CD4-positive, alpha-beta T cell treated with Interleukin-6 for 4 hours (primary cell): ENCODE data around the gene SENP1.
A peak's percentile ranks its signal among the peaks of the same experiment; 100 is the strongest.

Source experiments
- DNase-seq: peaks from one replicate; pipeline ENCODE4 v3.0.0-alpha.2; 2020; ENCODE audit warnings: mixed read lengths

SENP1 gene

DNA sequence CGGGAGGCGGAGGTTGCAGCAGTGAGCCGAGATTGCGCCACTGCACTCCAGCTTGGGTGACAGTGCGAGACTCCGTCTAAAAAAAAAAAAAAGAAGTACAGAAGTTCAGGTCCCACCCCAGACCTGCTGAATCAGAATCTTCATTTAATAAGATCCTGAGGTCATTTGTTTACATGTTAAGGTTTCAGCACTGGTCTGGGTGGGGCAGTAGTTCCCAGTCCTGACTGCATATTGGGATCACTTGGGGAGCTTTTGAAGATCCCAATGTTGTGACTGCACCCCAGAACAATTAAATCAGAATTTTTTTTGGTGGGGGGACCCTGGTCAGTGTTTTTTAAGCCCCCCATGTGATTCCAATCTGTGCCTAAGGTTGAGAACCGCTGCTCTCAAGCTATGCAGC lies 89.9 kb downstream of the SENP1 start:
- DNase-seq: no peak

DNA sequence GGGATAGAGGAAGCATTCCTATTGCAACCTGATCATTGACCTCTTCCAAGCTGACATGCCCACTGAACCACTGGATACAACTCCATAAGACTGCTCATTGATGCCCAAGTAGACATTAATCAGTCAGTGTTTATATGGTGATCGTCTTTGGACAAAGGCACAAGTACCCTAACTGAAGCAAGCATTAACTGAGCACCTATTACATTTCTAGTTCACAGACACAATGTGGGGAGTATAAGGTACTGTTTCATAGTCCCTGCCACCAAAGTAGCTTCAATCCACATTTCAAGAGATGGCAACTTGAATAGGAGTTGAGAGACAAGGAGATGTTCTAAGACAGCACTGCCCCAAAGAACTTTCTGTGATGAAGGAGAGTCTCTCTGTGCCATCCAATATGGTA lies 90.8 kb downstream of the SENP1 start:
- DNase-seq: no peak

DNA sequence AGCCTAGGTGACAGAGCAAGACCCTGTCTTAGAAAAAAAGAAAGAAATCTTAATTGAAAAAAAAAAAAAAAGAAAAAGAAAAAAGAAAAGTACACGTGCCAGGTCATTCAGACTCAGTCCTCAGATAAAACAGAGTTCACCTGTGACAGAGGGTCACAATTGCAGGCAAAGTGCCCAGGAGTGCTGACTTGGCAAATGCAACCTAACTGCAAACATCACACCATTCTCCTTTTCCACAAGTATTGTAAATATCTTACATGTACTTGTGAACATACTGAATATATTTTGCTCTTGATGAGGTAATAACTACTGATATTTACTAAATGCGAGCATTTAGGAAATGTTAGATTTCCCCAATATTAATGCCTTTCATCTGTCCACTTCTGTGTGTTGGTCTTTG lies 92.6 kb downstream of the SENP1 start:
- no peak for DNase-seq

DNA sequence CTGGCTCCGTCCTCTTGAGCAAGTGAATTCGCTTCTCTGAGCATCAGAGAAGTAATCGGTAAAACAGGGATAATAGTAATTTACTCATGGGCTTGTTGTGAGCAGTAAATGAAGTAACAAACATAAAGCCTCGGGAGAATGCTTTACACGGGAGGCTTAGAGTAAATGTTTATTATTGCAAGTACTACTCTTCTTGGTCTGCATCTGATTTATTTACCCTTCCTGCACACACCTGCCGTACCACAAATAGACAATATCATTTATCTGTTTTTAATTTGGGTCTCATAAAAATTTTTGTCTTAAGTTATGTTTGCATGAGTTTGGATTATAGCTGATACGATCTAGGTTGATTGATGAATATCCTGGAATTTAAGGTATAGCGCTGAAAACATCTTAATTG lies 93.8 kb downstream of the SENP1 start:
- no peak for DNase-seq

DNA sequence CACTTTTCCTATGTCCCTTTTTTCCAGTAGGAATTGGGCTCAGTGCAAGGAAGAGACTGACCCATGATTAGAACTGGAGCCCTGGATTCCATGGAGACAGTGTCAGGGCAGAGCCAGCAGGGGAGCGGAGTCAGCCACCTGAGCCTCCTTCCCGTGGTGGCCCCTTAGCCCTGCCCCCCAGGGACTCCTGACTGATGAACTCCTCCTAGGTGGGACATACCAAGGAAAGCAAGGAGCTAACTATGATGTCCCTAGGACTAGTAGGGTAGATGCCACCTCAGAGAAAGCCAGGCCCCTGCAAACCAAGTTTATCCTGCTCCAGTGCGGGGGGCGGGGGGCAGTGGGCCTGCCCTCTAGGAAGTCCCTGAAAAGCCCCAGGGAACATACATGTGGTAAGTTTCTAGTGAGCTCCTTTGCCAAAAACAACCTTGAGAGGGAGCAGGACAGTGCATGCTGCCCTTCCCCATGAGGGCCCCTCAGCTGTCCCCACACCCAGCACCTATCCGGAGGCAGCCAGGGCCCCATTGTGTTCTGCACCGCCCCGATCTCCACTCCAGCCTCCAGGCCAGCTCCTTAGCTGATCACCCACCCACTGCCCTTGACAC lies 95.4 kb downstream of the SENP1 start:
- no peak for DNase-seq

GRCh38 chr12:48009471-48009870 lies 96.4 kb downstream of the SENP1 start:
- DNase-seq: no peak

DNA sequence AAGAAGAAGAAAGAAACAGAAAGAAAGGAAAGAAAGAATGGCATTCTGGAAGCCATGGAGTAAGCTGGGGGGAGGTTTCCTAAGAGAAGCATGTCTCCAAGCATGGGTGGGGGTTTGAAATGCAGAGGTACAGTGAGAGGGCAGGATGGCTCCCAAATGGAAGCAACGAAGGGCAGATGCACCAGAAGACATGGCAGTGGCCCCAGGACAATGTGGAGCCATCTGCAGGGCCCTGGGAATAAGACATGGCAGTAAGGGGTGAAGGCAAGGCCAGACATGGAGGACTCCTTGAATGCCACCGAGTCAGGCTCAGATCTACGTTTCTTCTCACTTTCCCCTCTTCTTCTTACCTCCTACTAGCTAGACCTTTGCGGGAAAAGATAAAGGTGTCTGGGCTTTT lies 96.9 kb downstream of the SENP1 start:
- DNase-seq: no peak

- no peak for DNase-seq
Observed at GRCh38 chr12:48008349-48008748, 97.5 kb downstream of the SENP1 start.

DNA sequence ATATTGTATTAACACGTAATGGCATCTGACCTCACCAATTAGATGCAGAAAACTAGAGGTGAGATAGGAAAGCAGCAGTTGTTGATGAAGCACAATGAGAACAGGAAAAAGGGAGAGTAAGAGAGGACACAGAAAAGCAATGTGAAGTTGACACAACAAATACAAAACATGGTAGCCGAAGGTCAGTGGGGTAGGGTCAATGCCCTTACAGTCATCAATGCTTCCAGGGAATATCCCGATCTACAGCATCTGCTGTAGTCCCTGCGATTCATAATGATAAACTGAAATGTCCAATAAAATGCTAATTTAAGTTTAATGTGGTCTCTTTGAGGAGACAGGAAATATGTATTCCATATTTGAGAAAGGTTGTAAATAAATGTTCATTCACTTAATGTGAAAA lies 98.7 kb downstream of the SENP1 start:
- no peak for DNase-seq

DNA sequence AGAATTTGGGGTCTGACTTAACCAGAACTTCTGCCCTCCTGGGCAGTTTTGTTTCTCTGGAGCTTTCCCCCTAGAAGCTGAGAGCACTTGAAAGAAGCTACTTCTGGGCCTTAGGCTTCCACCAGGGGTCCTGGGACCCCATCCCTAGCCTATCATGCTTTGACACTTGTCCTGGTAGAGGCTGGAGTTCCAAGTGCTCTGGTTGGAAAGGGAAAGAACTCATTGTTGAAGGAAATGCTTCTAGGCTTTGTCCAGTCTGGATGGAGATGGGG lies 100.2 kb downstream of the SENP1 start:
- no peak for DNase-seq

DNA sequence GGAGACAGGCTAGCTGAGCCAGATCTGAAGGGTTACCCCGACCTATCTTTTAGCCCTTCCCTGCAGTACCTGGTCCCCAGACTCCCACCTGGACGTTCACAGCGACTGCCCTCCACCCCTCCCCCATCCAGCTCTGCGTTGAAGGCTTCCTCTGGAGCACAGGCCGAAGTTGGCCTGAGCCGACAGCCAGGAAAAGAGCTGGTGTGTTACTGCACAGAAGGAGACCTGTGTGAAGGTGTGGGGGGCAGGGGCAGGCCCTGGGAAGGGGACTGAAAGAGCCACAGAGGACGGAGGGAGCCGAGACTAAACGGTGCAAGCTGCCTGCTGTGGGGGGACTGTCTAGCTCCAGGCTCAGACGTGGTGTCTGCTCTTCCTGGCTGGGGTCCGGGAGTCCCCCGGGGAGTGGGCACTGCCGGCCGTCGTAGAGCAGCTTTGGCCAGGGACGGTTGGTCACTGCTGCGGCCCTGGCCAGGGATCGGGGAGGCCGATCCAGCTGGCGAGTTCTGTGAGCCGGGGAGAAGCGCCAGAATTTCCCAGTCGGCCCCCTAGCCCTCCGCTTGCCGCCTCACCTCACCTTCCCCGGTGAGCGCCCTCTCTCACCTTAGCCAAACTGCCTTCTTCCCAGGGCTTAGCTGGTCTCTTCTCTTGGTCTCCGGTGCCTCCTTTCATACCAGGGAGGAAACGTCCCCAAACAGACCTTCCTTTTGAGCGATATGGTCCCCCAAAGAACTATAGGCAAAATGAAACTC lies 100.7 kb downstream of the SENP1 start:
- DNase-seq: no peak

DNA sequence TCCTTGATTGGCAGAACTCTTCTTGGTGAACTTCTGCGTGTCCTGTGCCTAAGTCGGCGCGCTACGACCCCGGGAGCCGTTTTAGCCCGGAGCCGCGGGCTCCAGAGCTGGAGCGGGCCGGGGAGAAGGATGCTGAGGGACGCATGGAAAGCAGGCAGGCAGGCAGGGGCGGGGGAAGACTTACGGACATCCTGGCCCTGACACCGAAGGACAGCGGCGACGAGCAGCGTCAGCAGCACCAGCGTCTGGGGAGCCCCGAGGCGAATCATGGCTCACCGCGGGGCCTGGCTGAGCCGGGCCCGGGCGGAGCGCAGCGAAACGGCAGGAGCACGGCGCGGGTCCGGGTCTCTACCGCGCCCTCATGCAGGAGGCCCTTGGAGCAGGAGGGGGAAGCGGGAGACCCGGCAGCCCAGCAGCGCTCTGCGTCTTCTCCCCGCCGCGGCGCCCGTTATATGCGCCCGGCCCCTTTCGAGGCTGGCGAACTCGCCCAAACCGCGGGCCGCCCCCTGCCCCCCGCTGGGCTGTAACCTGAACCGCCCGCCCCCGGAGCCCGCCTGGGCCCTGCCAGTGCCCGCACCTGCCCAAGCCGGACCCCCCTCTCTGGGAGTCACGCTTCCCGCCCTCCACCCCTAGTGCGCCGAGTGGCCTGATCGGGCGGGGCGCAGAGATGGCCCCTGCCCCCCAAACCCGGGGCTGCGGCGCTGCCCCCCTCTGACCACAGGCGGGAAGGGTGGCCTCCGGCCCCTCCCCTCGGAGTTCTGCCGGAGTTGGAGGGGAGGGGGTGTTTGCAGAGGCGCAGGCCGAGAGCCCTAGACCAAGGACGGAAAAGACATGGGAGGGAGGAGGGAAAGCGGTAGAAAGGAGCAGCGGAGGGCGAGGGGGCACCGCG lies 101.6 kb downstream of the SENP1 start, which contains the start of gene COL2A1:
TSS of gene COL2A1 (minus strand) at position 424 of the 889 bp plus-strand sequence. CDS start at position 269, 155 bp downstream.
- peak; percentile 12 for DNase-seq

DNA sequence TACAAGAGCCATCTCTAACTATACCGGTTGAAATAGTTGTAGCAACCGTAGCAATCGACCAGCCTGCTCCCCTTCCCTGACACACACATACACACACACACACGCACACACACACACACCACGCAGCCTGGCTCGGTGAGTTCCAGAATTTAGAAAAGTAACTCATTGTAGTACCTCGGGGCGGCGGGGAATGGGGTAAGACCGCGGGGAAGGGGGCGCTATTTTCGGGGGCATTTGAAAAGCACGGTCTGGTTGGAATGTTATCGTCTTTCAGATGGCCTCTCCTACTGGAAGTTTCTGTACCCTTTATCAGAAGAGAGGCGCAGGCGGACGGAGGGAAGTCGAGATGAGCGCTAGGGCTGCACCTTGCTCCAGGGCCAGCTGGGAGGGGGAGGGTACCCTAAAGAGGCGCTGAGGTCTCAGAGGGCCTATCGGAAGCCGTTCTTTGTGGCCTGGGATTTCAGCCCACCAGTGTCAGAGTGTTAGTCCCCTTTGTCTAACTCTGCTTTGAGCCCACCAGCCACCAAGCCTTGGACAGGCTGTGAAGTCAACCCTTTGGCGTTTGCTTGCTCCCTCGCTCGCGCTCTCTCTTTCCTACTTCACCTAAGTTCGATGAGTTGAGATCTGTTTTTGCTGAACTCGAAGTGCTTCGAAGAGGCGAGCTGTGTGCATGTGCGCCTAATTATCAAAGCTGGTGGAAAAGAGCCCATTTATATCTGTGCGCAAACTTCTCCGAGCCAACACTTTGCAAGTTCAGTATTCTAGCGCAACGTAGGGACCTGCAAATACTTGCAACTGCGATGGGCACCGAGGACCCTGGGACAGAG lies 102.4 kb downstream of the SENP1 start:
- DNase-seq: no peak

GRCh38 chr12:48002773-48003218 lies 103.1 kb downstream of the SENP1 start:
- DNase-seq: no peak

DNA sequence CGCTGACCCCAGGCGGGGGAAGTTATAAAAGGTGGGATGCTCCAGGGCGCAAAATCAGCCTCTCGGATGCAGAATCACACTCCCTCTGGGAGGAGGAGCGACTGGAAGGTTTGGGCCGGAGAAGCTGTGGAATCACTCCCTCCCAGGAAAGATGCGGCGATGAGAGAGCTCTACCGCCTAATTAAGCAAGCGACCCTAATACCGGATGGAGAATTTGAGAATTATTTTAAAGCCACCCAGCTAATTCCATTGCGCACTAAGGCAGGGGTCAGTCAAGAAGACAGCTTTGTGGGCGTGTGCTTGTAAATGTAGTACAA lies 103.5 kb downstream of the SENP1 start:
- no peak for DNase-seq

GRCh38 chr12:48001505-48002413 lies 104.1 kb downstream of the SENP1 start:
- no peak for DNase-seq

DNA sequence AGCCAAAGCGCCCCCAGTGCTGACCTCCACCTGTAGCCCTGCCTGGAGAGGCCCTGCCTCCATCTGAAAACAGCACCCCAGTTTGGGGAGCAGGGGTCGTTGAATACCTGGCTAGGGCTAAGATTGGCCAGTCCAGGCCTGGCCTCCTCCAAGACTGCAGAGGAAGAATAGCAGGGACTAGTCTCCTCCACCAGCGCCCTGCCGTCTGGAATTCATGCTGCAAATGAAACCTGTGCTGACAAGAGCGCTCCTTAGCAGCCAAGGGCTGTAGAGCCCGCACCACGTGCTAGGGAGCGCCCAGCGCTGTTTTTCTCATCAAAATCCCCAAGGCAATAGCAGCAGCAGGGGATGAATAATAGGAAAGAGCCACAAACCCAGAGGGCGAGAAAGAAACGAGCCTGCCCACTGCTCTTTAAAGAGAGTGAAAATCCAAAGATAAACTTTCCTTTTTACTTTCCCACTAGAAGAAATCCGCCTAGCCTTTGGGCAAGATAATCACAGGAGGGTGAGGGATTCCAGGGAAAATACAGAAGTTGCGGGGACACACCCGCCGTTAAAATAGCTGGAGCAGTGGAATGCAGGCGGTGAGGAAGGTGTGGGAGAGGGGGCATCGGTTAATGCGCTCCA lies 104.9 kb downstream of the SENP1 start:
- no peak for DNase-seq

DNA sequence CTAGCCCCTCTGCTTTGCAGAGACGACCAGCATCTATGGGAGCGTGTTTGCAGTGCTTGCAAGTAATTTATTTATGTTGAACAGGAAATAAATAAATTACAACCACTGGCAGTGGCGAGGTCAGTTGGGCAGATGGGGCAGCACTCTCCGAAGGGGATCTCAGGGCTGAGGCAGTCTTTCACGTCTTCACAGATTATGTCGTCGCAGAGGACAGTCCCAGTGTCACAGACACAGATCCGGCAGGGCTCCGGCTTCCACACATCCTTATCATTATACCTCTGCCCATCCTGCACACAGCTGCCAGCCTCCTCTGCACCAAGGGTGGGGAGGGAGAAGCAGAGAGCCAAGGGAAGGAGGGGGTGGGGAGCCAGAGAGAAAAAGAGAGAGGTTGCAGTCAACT lies 106.1 kb downstream of the SENP1 start:
- DNase-seq: no peak

- no peak for DNase-seq
Observed at GRCh38 chr12:47997321-47997720, 108.6 kb downstream of the SENP1 start.

GRCh38 chr12:47995981-47996401 lies 109.9 kb downstream of the SENP1 start:
- DNase-seq: no peak

DNA sequence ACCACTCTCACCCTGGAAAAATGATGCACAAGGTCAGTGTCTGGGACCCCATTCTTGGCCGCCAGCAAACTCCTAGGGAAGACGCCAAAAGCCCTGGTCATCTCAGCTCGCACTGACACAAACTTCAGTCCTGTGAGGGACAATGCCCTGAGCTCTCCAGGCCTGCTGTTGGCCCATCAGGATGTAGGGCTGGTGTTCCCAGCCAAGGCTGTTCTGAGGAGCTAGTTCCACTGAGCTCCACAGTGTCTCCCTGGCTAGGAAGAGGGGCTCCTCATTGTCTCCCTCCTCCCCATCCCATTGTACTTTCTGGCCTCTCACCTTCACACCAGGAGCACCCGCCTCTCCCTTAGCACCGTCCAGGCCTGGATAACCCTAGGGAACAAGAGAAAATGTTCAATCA lies 112.4 kb downstream of the SENP1 start:
- no peak for DNase-seq
